ENCODE measurements around the gene ANKRD16.
"Not testable (repeated sequence)": the region's sequence is repeated elsewhere in the genome, so short reads cannot be mapped to it uniquely, and the experiment has no call there.

GRCh38 chr10:5826511-5826910 lies 63.2 kb downstream of the ANKRD16 start:
- not testable (repeated sequence) for TF ChIP-seq CTCF, POLR2A (IDR thresholded peaks at IDR 0.05)
